NCI-H446 treated with DMSO at 0.1 percent for 48 hours (cell line): ENCODE measurements around the gene IFNE.

Source experiments
- DNase-seq: peaks from one replicate; lab custom pipeline; 2025; lab: John Stamatoyannopoulos, UW

Gene IFNE, protein sequence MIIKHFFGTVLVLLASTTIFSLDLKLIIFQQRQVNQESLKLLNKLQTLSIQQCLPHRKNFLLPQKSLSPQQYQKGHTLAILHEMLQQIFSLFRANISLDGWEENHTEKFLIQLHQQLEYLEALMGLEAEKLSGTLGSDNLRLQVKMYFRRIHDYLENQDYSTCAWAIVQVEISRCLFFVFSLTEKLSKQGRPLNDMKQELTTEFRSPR

DNA sequence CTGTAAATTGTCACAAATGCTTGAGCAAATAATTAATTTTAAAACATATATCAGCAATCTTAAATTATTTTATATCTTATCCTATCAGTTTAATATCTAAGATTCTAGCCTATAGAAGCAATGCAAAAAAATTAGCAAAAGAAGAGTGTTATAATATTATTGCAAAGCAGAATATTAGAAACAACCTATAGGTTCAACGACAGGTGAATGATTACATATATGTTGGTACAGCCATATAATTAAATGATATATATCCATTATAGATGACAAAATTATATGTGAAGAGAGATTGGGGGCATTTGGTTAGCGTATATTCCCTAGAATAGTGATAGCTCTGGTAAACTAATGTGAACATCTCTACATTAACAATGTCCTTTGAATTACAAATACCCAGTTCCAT lies at the start of gene IFNE:
TSS of gene IFNE (minus strand) at position 101 of the 400 bp plus-strand sequence. CDS start 619 bp downstream, outside the sequence.
- DNase-seq, result no peak

DNA sequence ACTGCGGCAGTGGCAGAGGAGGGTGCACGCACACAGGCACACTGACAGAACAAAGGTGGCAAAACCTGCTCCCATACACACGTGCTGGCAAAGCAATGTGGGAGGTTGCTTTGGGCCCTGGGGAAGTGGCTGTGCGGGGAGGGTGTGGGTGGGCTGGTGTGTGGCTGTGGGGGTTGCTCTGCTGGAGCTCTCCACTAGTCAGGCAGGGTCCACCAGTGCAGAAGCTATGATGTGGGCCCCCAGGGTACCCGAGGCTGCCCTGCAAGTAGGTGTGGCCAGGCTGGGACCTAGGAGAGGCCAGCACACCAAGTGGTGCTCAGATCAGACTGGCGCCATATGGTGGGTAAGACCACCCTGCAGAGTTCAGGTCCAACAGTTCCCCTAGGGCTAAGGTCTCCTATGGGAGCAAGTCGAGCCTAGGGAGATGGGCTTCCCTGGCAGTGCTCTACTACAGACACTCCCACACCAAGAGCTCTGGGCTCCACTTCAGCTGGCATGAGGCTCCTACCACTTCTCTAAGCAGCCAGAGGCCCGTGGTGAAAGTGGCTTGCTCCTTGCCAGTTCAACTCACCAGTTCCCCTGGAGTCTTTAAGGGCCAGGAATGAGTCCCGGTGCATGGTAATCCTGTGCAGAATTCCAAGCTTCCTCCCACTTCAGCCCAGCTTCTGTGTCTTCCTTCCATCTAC lies 46.2 kb upstream of the IFNE start:
- no peak for DNase-seq

DNA sequence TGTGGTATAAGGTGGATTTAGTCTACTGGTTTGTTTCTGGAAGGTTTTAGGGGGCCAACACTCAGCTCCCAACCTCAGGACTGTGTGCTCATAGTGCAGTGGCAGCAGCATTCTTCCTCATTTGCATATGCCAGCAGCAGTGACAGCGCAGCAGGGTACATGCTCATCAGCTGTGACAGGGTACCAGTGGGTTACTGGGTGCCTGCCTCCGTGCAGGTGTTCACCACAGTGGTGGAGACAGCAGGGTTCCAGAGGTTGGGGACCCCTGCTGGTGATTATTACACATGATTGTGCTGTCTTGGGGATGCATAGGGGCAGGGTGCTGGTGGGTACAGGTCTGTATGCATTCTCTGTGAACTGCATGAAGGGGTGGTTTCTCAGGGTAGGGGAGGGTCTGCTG lies 45.5 kb upstream of the IFNE start:
- DNase-seq, result no peak

DNA sequence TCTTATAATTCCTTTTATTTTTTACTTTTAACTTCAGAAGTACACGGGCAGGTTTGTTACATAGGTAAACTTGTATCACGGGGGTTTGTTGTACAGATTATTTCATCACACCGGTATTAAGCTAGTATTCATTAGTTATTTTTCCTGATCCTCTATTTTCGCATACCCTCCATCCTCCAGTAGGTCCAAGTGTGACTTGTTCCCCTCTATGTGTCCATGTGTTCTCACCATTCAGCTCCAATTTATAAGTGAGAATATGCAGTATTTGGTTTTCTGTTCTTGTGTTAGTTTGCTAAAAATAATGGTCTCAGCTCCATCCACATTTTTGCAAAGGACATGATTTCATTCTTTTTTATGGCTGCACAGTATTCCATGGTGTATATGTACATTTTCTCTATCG lies 43.1 kb upstream of the IFNE start:
- DNase-seq, result no peak

DNA sequence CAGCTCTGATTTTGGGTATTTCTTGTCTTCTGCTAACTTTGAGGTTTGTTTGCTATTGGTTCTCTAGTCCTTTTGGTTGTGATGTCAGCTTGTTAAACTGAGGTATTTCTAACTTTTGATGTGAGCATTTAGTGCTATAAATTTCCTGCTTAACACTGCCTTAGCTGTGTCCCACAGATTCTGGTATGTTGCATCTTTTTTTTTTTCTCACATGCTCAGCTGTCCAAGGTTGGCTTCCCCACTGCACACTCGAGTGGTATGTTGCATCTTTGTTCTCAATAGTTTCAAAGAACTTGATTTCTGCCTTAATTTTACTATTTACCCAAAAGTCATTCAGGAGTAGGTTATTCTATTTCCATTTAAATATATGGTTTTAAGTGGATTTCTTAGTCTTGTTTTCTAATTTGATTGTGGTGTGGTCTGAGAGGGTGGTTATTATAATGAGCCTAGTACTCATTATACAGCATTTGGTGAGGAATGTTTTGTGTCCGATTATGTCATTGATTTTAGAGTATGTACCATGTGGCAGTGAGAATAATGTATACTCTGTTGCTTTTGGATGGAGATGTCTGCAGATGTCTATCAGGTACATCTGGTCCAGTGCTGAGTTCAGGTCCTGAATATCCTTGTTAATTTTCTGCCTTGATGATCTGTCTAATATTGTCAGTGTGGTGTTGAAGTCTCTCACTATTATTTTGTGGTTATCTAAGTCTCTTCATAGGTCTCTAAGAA lies 42.2 kb upstream of the IFNE start:
- DNase-seq, result no peak

DNA sequence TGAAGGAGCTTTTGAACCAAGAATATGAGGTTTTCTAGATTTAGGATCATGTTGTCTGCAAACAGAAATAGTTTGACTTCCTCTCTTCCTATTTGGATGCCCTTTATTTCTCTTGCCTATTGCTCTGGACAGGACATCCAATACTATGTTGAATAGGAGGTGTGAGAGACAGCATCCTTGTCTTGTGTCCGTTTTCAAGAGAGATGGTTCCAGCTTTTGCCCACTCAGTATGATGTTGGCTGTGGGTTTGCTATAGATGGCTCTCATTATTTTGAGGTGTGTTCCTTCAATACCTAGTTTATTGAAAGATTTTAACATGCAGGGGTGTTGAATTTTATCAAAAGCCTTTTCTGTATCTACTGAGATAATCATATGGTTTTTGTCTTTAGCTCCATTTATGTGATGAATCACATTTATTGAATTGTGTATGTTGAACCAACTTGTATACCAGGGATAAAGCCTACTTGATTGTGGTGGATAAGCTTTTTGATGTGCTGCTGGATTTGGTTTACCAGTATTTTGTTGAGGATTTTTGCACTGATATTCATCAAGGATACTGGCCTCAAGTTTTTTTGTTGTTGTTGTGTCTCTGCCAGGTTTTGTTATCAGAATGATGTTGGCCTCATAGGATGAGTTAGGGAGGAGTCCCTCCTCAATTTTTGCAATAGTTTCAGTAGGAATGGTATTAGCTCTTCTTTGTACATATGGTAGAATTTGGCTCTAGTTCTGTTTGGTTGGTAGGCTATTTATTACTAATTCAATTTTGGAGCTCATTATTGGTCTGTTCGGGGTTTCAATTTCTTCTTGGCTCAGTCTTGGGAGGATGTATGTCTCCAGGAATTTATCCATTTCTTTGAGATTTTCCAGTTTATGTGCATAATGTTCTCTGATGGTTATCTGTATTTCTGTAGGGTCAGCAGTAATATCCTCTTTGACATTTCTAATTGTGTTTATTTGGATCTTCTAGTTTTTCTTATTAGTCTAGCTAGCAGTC lies 41.2 kb upstream of the IFNE start:
- no peak for DNase-seq

DNA sequence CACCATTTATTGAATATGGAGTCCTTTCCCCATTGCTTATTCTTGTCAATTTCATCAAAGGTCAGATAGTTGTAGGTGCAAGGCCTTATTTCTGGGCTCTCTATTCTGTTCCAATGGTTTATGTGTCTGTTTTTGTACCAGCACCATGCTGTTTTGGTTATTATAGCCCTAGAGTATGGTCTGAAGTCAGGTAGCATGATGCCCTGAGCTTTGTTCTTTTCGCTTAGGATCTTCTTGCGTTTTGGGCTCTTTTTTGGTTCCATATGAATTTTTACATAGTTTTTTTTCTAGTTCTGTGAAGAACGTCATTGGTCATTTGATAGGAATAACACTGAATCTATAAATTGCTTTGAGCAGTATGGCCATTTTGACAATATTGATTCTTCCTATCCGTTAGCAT lies 40.2 kb upstream of the IFNE start:
- DNase-seq, result no peak

DNA sequence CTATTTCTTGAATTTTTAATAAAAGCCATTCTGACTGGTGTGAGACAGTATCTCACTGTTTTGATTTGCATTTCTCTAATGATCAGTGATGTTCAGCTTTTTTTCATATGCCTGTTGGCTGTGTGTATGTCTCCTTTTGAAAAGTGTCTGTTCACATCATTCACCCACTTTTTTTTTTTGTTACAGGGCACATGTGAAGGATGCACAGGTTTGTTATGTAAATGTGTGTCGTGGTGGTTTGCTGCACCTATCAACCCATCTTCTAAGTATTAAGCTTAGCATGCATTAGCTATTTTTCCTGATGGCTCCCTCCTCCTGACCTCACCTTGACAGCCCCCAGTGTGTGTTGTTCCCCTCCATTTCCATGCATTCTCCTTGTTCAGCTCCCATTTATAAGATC lies 39.3 kb upstream of the IFNE start:
- DNase-seq, result no peak

DNA sequence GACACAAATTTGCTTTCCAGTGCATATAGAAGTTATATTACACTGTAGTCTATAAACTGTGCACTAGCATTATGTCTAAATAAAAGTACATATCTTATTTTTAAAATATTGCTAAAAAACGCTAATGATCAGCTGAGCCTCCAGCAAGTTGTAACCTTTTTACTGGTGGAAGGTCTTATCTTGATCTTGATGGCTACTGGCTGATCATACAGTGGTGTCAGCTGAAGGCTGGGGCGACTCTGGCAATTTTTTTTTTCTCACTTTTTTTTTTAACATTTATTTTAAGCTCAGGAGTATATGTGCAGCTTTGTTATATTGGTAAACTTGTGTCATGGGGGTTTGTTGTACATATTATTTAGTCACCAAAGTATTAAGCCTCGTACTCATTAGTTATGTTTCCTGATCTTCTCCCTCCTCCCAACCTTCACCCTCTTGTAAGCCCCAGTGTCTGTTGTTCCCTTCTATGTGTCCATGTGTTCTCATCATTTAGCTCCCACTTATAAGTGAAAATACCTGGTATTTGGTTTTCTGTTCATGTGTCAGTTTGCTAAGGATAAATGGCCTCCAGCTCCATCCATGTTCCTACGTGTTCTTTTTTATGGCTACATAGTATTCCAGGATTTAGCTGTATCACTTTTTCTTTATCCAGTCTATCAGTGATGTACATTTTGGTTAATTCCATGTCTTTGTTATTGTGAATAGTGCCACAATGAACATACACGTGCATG lies 38.6 kb upstream of the IFNE start:
- DNase-seq, result no peak

DNA sequence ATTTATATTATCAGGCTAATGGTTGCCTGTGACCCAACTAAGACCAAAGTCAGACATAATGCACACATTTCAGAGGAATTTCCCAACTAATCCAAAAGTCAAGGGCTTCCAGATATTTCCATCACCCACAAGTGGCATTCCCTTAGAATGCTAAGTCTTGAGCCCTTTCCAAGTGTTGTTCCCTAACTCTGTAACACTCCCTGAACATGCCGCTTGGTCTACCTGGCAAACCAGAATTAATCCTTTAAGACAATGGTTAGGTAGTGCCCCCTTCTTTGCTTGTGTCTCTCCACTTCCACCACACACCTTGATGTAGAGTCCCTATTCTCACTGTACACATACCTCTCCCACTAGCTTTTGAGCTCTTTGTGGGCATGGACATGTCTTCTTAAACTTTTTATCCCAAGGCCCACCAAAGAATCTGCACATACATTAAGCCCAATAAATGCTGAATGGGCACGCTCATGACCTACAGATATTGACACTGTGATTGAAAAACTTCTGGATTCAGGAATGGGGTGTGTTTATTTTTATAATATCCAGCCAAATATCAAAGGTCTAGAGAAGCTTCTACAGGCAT lies 37.8 kb upstream of the IFNE start:
- no peak for DNase-seq

DNA sequence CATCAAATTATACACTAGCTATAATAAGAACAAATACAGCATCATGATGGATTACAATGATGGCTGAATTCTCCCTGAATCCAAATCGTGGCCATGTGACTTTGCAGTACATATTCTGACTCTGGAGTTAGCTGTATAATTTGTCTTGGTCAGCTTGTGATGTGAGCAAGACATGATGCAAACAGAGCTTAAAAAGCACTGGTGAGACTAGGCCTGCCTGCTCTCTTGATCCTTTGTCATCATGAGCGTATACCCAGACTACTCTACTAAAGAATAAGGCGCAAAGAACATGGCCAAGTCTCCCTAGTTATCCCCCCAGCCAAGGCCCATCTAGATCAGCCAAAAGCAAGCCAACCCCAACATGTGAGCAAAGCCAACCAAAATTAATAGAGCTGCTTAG lies 34.7 kb upstream of the IFNE start:
- DNase-seq, result no peak

DNA sequence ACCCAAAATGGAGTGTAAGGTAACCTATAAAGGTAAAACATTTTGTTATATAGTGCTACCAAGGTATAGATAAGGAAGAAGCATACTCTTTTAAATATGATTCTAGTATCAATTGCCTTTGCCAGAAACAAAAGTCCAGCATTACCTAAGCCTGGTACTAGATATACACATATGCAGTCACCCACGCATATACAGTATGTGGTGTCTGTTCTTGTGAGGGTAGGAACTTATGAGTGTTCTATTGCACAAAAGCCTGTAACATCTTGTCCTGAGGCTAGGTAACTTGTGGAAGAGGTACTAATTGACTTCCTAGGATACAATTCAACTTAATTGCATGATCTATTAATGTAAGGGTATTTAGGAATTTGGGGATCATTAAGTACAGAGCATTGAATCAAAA lies 31.3 kb upstream of the IFNE start:
- no peak for DNase-seq

DNA sequence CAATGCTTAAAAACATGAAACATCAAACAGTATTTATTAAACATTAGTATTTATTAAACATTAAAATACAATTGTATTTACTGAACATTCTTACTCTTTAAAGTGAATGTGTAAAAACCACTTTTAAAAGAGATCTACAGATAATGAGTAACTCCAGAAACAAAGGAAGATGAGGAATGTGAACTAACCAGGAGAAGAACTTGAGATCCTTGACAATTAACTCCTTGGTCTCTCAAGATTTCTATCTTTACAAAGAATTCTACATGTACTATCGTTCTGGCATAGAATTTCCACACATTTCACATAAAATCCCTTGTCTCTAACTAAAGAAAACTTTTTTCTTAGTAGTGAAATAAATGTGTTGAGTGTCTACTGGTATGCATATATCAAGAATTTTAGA lies 28.7 kb upstream of the IFNE start:
- no peak for DNase-seq

DNA sequence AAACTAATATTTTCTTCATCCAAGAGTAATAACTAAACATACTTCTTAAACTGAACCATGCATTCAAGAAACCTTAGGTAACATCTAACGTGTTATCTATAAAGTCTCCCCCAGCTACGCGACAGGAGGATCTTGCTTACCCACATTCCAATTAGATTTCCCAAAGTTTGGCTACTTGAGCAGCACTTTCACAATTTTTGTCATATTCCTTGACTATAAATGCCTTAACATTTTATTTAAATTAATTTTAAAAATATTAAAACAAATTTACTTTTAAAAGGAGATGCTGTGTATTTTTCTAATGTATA lies 25.3 kb upstream of the IFNE start:
- no peak for DNase-seq

DNA sequence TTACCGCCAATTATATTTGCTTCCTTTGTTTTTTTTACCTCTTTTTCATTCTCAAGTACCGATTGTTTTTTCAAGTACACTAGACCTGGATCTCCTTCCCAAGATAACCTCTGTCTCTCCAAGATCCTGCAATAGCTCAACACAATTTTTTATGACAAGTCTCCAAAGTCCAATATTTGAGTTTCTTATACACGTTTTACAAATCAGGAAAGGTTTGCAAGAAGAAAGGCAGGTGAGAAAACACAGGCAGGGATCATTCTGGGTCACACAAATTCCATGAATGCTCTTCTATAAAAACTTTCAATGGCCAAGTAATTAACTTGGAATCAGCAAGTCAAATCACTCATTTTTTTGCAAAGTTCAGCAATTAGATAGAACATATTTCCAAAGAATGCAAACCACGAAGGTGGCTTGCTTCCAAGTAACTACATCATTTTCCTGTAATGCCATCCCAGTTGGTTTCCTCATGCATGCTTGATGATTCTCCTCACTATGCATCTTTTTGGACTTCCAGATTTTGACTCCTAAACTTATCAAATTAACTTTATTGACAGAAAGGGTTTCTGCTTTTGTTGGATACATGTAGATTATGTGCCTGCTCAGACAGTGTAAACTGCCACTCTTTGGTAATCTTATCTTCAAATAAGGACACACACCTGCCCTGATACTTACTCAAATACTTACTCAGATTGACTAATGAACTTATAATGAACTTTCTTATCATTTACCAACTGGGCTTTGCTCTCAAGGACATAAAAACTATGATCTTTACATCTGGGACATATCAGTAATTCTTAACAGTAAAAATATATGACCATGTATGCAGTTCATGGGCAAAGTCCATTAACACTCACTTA lies 24.7 kb upstream of the IFNE start:
- DNase-seq, result no peak

DNA sequence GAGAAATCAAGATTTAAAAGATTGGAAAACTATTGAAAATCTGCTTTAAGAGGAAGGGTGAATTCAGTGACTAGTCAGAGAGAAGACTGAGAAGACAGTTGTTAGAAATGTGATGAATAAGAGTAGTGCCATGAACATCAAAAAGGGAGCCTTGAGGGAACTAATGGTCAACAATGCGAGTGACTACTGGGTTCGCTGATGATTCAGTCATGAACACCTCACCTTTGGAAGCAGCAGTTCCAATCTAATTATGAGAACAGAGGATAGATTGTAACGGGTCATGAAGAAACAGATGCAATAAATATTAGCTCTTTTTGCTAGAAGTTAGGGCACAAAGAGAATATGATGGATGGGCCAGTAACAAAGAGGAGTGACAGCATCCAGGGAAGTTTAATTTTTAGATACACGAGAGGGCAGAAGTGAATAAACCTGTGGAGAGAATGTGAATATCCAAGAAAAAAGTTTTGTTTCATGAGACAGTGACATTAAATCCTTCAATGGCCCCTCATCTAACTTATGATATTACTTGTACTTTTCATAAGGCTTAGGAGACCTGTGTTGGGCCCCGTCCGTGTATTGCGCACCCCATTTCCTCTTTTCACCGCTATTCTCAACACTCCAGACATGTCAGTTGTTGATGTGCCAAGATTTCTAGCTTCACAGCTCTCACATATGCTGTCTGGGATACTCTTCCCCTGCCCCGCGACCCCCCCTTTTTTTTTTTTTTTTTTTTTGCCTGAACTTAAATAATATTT lies 23.5 kb upstream of the IFNE start:
- DNase-seq, result no peak

DNA sequence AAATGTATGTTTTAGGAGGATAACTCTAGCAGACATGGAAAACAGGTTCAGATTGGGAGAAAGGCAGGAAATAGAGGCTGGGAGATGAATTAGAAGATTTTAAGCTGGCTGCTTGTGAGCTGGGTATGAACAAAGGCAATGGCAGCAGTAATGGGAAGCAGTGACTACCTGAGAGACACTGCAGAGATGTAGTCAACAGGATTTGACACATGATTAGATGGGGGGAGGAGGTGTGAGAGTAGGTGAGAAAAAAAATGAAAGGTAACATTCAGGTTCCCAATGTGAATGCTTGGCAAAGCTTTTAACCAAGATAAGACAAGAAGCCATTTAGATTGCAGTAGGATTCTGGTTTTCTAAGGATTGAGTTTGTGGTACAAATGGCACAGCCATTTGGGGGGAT lies 22.8 kb upstream of the IFNE start:
- no peak for DNase-seq

DNA sequence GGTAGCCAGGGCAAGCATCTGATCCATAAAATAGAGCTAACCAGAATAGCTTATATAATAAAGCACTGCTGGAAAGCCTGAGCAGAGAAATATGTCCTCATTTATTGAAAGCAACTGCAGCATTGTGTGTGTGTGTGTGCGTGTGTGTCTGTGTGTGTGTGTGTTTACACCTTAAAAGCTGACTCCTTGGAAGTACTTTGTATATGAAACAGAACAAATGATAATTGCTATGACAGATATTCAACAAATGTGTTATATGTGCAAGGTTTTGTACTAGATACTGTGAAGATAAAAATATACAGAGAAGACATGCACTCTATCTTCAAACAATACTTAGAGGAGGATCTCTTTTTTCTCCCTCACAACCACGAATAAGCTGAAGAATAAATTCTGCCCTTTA lies 22.0 kb upstream of the IFNE start:
- no peak for DNase-seq

DNA sequence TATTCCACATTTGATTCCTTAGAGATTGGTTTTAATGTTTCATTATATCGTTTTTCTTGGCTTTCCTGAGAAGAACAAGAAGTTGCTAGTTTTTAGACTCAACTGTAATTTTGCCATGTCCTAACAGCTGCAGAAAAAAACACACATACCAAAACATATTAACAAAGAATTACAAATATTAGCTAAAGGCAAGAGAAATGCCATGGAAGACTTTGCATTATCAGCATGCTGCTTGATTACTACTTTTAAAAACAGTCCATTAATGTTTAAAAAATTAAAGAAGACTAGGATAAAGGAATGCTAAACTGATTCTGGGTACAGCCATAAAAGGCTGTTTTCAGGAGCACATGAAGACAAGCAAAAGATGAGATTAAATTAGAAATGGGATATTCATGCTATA lies 20.5 kb upstream of the IFNE start:
- no peak for DNase-seq

DNA sequence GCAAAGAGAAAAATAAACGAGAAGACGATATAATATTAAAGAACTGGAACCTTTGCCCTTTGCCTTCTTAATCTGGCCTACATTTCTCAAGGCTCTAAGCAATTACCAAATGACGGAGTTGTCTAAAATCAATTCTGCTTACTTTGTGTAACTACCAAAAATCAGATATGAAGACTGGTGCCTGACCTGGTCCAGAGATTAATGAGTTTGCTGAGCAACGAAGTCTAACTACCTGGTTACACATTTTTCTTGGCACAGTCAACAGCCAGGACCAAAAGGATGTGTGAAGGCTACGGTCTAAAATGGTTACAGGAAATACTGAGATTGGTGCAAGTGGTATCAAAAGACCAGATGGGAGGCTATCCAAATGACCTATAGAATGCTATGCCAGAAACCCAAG lies 17.8 kb upstream of the IFNE start:
- DNase-seq, result no peak
